ENCODE measurements around the gene HIF1AN. TPM values are rescaled to one million over a fixed set of nuclear protein-coding genes. Genes with fewer than 3 reads are reported as not detected.

HIF1AN gene
- total and polyA plus RNA-seq, 8 donors = 6.3 to 21.8 (median 14.9) TPM

GRCh38 chr10:100528921-100529474 lies 6.7 kb upstream of the HIF1AN start:
- WGBS, 2 donors = 1 to 2% methylated on average over 18 of the region's 18 CpGs
- H3K4me3 ChIP-seq = peak overlapping the region; percentile 60 to 82 (median 81)
- peak overlapping the region in 1 of 4 donors; percentile 20 for H3K27ac ChIP-seq
- no peak for TF ChIP-seq CTCF (IDR thresholded peaks at IDR 0.05)
- peaks cover 0 to 19% (median 12%) of the 10 kb centered on the region in 3 donors for H3K36me3 ChIP-seq
- DNase-seq (peak in 1 of 6 donors; percentile 21), ATAC-seq (peak in 1 of 4 donors; percentile 24), FAIRE-seq (no peak)
- H3K9me3 ChIP-seq = no peaks in the 10 kb centered on the region
- H3K27me3 ChIP-seq = no peaks in the 10 kb centered on the region
- intact Hi-C loops (cut with DNase I) = loop anchor here in 1 of 3 donors (10.0 kb wide), 1 partner anchor 184 kb away; the partner anchor contains the start of gene SCD
- H3K4me1 ChIP-seq = peaks cover 0 to 12% (median 9%) of the 10 kb centered on the region in 3 donors

GRCh38 chr10:100529475-100530298 lies 6.1 kb upstream of the HIF1AN start, which contains the start of gene NDUFB8:
Gene NDUFB8 (minus strand): TSS chr10:100529871. CDS start chr10:100529851, 20 bp downstream.
- Histone ChIP-seq H3K36me3 (peaks cover 0 to 13% (median 5%) of the 10 kb centered on the region in 3 donors), H3K9me3 (no peaks in the 10 kb centered on the region), H3K4me1 (peaks cover 0 to 12% (median 9%) of the 10 kb centered on the region in 3 donors), H3K4me3 (peak within 1 kb of the TSS; percentile 60 to 82 (median 81)), H3K27ac (peak within 1 kb of the TSS in 2 of 4 donors; percentile 20 to 30), H3K27me3 (no peaks in the 10 kb centered on the region)
- no peak for TF ChIP-seq CTCF (IDR thresholded peaks at IDR 0.05)
- intact Hi-C loops (cut with DNase I) = loop anchor here in 1 of 3 donors (10.0 kb wide), 1 partner anchor 185 kb away; the partner anchor contains the start of gene SCD
- DNase-seq = peak; percentile 83 to 95 (median 88)
- 0% methylated on average over 43 of the region's 43 CpGs for WGBS, 2 donors
- no peak for FAIRE-seq
- peak; percentile 95 to 98 (median 96) for ATAC-seq

GRCh38 chr10:100531761-100532160 lies 4.0 kb upstream of the HIF1AN start:
- intact Hi-C loops (cut with DNase I) = no loop called here
- ATAC-seq (no peak), DNase-seq (no peak), FAIRE-seq (no peak)
- H3K4me1 ChIP-seq = peaks cover 5 to 22% (median 14%) of the 10 kb centered on the region in 3 donors
- H3K4me3 ChIP-seq = no peak overlapping the region
- no peak for TF ChIP-seq CTCF (IDR thresholded peaks at IDR 0.05)
- H3K27me3 ChIP-seq = no peaks in the 10 kb centered on the region
- peaks cover 0 to 2% (median 0%) of the 10 kb centered on the region in 3 donors for H3K36me3 ChIP-seq
- H3K27ac ChIP-seq = no peak overlapping the region
- no peaks in the 10 kb centered on the region for H3K9me3 ChIP-seq

- H3K27ac ChIP-seq = no peak overlapping the region
- intact Hi-C loops (cut with DNase I) = no loop called here
- no peak for ATAC-seq
- no peak for DNase-seq
- H3K4me1 ChIP-seq = peaks cover 6 to 23% (median 7%) of the 10 kb centered on the region in 3 donors
- peaks cover 0 to 9% (median 0%) of the 10 kb centered on the region in 3 donors for H3K36me3 ChIP-seq
- H3K27me3 ChIP-seq = no peaks in the 10 kb centered on the region
- no peak for TF ChIP-seq CTCF (IDR thresholded peaks at IDR 0.05)
- WGBS, 2 donors = 58 to 64% methylated on average over 2 of the region's 2 CpGs
- no peak for FAIRE-seq
- no peaks in the 10 kb centered on the region for H3K9me3 ChIP-seq
- H3K4me3 ChIP-seq = no peak overlapping the region
Measured at GRCh38 chr10:100534726-100535125, 1.0 kb upstream of the HIF1AN start.

All from pancreas (tissue), 10 donors.